ENCODE measurements around the gene CDC45.

Gene CDC45

DNA sequence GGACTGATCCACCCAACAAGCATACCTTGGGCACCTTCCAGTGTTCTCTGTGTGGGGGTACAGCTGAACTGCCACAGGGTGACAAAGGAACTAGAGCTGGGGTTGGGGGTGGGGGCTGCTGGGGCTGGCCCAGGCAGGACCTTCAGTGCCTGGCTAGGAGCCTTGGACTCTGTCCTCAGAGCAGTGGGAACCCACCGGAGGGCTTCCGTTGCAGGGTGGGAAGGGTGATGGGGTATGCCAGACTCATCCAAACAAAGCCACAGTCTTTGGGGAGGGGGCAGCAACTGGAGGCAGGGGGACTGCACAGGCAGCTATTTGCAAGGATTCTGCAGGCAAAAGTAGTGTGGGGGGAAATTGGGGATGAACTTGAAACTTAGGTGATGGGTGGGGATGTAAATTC, 80.2 kb downstream of the CDC45 start:
- DNase-seq (ENCODE audit: low read depth in 2 of 2), result no peak

DNA sequence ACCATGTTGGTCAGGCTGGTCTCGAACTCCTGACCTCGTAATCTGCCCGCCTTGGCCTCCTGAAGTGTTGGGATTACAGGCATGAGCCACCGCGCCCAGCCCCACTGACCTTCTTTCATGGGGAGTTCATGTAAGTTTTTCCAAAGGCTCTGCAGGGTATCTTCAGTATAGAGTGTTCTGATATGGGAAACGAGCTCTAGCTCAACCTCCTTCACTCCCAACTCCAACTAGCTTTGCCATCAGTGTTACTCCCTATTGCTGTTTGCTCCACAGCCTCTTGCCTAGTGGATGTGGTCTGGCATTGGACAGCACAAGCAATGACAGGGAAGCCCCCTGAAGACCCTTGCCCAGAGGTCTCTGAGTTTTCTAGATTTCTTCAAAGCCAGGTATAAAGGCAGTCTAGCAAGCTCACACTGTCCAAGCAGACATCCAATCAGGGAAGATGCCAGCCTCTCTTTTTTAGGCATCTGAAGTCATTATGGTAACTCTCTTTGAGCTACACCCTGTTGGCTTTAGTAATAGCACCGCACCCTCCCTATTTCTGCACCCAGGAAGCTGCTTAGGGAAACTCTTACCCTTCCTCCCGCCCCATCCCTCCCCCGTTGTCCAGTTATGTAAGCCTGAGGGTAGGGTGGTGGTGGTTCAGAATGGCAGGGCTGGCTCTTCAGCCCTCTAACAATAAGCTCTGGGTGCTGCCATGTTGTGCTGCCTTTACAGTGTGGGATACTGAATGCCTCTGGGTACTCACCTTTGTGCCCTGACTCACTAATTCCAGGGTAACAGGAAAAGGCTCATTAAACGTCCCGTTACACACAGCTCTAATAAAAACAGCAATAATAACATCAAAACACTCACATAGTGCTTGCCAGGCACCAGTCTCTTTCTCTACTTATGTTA, 85.9 kb downstream of the CDC45 start:
- no peak for DNase-seq (ENCODE audit: low read depth in 2 of 2)

DNA sequence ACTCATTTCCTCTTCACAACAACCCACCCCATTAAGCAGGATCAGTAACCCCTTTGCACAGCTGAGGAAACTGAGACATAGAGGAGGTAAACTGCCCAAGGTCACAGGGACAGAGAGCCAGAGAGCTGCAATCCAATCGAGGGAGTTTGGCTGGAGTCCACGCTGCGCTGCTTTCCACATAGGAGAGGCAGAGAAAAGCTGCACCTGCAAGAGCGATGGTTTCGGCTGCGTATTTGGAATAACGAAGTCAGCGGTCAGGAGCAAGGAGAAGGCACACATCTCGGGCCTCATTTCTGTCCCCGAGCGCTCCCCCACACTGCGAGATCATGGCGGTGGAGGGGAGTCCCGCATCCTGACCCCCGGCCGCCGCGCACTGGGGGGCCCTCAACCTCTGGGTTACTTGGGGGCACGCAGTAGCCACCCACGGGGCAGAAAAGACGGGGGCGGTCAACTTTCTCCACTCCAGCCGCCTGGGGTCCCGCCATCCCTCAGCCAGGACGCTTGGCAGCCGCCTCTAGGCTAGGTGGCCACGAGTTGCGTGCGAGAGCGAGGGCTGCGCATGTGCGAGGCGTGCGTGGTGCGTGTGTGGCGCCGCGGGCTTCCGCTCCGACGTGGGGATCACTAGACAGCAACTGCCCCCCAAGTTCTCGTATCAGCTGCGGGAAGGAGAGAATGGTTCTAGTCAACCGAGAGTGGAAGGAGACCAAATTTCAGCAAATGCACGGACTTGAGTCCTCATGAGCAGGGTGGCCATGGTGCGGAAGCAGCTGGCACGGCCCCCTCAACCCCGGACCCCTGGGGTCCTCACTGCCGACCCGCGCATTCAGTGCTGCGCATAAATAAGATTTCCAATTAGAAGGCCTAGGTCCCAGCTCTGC, 86.8 kb downstream of the CDC45 start:
- no peak for DNase-seq (ENCODE audit: low read depth in 2 of 2)

DNA sequence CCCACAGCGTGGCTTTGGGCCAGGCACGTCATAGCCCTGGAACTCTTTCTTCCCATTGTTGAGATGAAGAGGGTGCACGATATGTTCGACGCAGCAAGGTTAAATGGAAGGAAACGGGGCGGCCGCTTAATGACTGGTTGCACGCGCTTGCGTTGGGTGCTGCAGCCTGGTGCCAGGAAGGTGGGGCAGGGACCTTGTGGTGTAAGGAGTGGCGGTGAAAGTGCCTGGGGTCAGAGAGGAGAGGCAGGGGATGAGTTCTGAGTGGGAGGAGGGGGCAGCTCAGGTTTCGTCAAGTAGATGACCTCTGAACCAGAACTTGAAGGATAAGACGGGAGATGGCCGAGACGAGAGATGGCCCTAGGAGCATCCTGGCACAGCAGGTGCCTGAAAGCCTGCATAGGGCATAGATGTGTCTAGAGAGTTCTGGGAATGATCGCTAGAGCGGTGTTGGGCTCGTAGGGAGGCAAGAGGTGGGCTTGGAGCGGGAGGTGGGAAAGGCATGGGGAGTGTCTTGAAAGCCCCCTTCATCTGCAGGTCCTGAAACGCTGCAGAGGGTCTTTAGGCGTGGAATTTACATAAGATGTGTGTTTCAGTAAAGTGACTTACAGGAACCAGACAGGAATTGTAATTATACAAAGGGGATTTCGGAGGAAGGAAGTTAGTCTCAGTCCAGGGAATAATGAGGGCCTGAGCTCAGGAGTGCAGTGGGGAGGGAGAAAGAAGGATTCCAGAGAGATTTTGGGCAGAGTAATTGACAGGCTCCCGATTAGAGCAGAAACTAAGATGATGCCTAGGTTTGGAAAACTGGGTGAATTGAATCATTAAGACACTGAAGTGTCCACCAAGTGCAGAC, 87.7 kb downstream of the CDC45 start:
- DNase-seq (ENCODE audit: low read depth in 2 of 2), result no peak

DNA sequence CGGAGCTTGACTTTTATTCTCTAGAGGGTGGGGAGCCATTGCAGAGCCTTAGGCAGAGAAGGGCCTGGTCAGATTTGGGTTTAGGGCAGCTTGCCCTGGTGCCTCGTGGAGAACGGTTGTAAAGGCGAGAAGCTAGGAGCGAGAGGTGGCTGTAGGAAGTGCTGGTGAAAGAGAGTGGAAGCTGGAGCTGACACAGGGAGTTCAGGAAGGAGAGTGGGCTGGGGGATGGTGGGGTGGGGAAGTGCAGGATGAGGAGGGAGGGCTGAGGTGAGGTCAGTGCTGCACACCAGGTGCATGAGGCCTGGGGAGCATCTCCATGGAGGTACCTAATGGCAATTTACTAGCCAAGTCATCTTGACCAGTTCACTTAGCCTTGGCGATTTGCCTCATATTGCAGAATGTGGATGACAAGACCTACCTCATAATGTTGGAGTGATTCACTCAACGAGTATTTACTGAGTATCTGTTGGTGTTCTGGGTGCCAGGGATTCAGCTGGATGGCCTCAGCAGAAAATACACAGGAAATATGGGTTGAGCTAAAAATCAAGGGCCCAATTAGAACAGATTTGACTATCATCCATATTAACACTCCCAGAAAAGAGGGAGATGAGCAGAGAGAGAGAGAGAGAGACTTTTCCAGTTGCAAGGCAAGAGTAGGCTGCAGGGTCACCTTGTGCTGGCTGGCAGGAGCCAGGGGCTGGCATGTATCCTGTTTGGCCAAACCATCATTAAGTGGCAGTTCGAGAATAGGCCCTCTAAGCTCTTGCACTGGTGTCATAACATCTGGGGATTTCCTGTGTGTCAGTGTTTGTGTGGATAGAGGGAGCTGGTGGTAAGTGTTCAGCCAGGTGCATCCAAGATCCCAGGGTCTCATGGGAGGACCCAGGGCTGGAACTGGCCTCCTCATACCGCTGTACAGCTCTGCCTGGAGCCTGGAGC, 88.9 kb downstream of the CDC45 start:
- no peak for DNase-seq (ENCODE audit: low read depth in 2 of 2)

DNA sequence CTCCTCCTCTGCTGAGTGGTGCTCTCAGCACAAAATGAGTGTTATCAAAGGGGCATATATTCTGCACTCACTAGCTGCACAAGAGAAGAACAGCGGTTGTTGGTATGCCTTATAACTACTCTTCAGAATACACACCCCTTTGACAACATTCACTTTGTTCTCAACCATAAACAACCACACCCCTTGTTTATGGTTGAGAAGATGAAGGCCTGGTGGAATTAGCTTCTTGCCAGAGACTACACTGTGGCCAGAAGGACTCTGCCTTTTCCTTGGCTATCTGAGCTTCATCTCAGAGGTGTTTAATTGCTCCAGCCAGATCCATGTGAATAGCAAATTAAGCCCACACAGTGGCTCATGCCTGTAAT, 89.5 kb downstream of the CDC45 start:
- DNase-seq (ENCODE audit: low read depth in 2 of 2), result no peak

DNA sequence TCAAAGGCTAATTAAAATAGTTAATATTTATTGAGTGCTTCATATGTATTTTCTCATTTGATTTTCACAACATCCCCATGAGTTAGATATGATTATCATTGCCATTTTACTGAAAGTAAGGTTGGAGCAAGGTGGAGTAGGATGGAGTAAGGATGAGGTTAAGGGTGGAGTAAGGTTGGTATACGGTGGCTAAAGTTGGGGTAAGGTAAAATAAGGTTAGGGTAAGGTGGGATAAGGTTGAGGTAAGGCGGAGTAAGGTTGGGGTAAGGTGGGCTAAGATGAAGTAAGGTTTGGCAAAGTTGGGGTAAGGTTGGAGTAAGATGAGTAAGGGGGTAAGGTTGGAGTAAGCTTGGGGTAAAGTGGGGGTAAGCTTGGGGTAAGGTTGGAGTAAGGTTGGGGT, 90.3 kb downstream of the CDC45 start:
- no peak for DNase-seq (ENCODE audit: low read depth in 2 of 2)

Data from stimulated activated CD8-positive, alpha-beta memory T cell treated with anti-CD3 and anti-CD28 coated beads, Interleukin-2, amount 100 ng/mL, for 48 hours (primary cell).